ENCODE results near the gene TDP1. TPM values are rescaled to one million over a fixed set of nuclear protein-coding genes. Genes with fewer than 3 reads are reported as not detected.
A peak's percentile ranks its signal among the peaks of the same experiment; 100 is the strongest.

TDP1 gene
- total RNA-seq, 1 donor from 2014 or later: 10.8 TPM

GRCh38 chr14:89954070-89955021 is 1.4 kb upstream of the TDP1 start, which contains the start of gene EFCAB11:
Gene EFCAB11, minus strand, starts transcription at chr14:89954730. Its CDS starts 70 bp downstream, at chr14:89954660.
- Histone ChIP-seq H3K4me3 (peak within 1 kb of the TSS; percentile 78 to 79), H3K4me1 (peaks cover 22% of the 10 kb centered on the region), H3K27me3 (no peaks in the 10 kb centered on the region), H3K27ac (peak within 1 kb of the TSS; percentile 80), H3K9me3 (no peaks in the 10 kb centered on the region), H3K36me3 (no peaks in the 10 kb centered on the region)
- TF ChIP-seq POLR2AphosphoS5 (IDR thresholded peaks at IDR 0.05; ENCODE audit: insufficient read depth in 1 of 2, low read depth in 1 of 2): peak; percentile 79 to 90
- TF ChIP-seq CTCF (IDR thresholded peaks at IDR 0.05): no peak
- intact Hi-C loops (cut with DNase I): no loop called here
- peak; percentile 97 to 98 for DNase-seq (ENCODE audit: extremely low spot score in 2 of 2)

DNA sequence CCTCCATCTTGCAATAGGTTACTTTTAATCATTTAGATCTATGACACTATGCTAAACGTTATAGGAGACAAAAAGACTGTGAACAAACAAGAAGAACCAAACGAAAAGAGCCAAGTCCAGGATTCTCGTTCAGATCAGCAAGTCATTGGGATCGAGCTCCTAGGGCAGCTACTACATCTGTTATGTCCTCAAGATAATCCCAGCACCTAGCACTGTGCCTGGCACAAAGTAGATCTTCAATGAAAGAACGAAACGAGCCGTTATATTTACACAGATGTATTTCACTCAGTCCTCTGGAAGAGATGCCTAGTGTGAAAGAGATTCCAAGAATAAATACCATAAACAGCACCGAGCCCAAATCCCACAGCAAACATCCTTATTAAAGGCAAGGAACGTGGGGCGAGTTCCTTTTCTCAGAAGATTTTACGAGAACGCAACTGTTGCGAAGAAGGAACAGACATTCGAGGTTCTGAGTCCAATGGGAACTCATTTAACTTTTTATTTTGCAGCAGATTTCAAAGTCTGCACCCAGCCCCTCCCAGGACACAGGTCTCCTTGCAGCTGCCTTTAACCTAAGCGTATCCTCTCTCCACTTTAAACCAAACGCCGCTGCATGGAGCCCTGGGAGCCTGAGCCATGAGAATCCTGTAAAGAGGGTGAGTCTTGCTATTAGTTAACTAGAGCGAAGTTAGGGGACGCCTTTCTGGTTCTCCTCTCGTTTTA is 544 bp upstream of the TDP1 start:
- peaks cover 22% of the 10 kb centered on the region for H3K4me1 ChIP-seq
- DNase-seq (ENCODE audit: extremely low spot score in 2 of 2): no peak
- H3K36me3 ChIP-seq: no peaks in the 10 kb centered on the region
- peak overlapping the region; percentile 78 to 79 for H3K4me3 ChIP-seq
- H3K9me3 ChIP-seq: no peaks in the 10 kb centered on the region
- intact Hi-C loops (cut with DNase I): no loop called here
- H3K27me3 ChIP-seq: no peaks in the 10 kb centered on the region
- no peak for TF ChIP-seq POLR2AphosphoS5 (IDR thresholded peaks at IDR 0.05; ENCODE audit: insufficient read depth in 1 of 2, low read depth in 1 of 2)
- no peak for TF ChIP-seq POLR2A (IDR thresholded peaks at IDR 0.05)
- TF ChIP-seq CTCF (IDR thresholded peaks at IDR 0.05): no peak
- peak overlapping the region; percentile 80 for H3K27ac ChIP-seq

DNA sequence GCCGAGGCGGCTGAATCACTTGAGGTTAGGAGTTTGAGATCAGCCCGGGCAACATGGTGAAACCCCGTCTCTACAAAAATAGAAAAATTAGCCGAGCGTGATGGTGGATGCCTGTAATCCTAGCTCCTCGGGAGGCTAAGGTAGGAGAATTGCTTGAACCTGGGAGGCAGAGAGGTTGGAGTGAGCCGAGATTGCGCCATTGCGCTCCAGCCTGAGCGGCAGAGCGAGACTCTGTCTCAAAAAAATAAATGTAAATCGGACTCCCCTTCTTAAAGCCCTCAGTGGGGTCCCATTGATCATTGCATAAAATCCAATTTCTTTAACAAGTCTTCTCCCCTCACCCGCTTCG is 908 bp downstream of the TDP1 start:
- TF ChIP-seq CTCF (IDR thresholded peaks at IDR 0.05): no peak
- peak in 1 of 2 donors; percentile 14 for TF ChIP-seq POLR2AphosphoS5 (IDR thresholded peaks at IDR 0.05; ENCODE audit: insufficient read depth in 1 of 2, low read depth in 1 of 2)
- no peak for TF ChIP-seq POLR2A (IDR thresholded peaks at IDR 0.05)
- Histone ChIP-seq H3K9me3 (no peaks in the 10 kb centered on the region), H3K27me3 (no peaks in the 10 kb centered on the region), H3K4me1 (peaks cover 22% of the 10 kb centered on the region), H3K27ac (peak overlapping the region; percentile 80), H3K36me3 (no peaks in the 10 kb centered on the region), H3K4me3 (peak overlapping the region; percentile 78 to 79)
- DNase-seq (ENCODE audit: extremely low spot score in 2 of 2): no peak
- intact Hi-C loops (cut with DNase I): no loop called here

DNA sequence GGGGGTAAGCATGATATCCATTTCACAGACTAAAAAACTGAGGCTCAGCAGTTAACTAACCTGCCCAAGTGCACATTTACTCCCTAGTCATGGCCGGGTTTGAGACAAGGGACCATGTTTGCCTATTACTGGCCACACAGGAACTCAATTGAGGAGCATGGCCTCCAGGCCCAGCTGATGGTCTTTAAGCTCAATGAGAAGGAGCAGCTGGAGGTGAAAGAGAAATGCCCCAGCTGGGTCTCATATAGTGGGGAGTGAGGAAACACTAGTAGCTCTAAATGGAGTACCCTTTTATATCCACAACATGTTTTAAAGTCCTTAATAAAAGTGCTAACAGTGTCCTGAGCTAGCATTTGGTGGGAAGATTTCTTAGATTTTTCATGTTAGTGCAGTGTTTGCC is 1.6 kb downstream of the TDP1 start:
- no peak for DNase-seq (ENCODE audit: extremely low spot score in 2 of 2)
- intact Hi-C loops (cut with DNase I): no loop called here
- Histone ChIP-seq H3K27me3 (no peaks in the 10 kb centered on the region), H3K4me1 (peaks cover 22% of the 10 kb centered on the region), H3K9me3 (no peaks in the 10 kb centered on the region), H3K27ac (no peak overlapping the region), H3K36me3 (no peaks in the 10 kb centered on the region), H3K4me3 (no peak overlapping the region)
- no peak for TF ChIP-seq CTCF (IDR thresholded peaks at IDR 0.05)
- no peak for TF ChIP-seq POLR2A (IDR thresholded peaks at IDR 0.05)
- no peak for TF ChIP-seq POLR2AphosphoS5 (IDR thresholded peaks at IDR 0.05; ENCODE audit: insufficient read depth in 1 of 2, low read depth in 1 of 2)

All from vagina (tissue), 2 donors.